ENCODE data around the gene TCEANC. TPM values are rescaled to one million over a fixed set of nuclear protein-coding genes. Genes with fewer than 3 reads are reported as not detected.

TCEANC gene
- total RNA-seq, 1 donor, result 3.9 TPM

DNA sequence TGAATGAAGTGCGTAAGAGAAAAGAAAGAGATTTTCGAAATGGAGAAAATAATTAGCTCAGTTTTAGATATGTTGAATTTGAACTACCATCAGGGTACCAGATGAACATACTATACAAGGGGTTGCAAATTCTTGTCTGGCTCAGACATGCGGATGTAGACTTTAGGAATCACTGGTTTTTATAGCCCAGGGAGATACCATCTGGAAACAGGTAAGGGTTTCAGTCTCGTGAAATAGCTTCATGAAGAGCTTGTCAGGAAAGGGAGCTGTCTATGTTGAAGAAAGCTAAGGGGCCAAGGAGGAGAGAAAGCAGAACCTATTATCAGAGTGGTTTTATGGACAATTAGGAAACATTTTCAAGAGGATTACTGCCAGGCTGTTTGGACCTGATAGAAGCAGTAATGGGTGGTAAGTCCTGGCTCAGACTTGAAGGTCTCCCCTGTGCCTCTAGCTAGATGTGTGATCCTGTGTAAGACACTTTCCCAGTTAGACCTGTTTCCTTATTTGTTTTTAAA lies 42.7 kb downstream of the TCEANC start:
- H3K4me3 ChIP-seq (ENCODE audit: low read depth, low read length), result no peak overlapping the region
- no peak for DNase-seq (ENCODE audit: low read depth)
- TF ChIP-seq, protein P1, sequence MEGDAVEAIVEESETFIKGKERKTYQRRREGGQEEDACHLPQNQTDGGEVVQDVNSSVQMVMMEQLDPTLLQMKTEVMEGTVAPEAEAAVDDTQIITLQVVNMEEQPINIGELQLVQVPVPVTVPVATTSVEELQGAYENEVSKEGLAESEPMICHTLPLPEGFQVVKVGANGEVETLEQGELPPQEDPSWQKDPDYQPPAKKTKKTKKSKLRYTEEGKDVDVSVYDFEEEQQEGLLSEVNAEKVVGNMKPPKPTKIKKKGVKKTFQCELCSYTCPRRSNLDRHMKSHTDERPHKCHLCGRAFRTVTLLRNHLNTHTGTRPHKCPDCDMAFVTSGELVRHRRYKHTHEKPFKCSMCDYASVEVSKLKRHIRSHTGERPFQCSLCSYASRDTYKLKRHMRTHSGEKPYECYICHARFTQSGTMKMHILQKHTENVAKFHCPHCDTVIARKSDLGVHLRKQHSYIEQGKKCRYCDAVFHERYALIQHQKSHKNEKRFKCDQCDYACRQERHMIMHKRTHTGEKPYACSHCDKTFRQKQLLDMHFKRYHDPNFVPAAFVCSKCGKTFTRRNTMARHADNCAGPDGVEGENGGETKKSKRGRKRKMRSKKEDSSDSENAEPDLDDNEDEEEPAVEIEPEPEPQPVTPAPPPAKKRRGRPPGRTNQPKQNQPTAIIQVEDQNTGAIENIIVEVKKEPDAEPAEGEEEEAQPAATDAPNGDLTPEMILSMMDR (IDR thresholded peaks at IDR 0.05; ENCODE audit: insufficient read depth, low read length), result no peak

DNA sequence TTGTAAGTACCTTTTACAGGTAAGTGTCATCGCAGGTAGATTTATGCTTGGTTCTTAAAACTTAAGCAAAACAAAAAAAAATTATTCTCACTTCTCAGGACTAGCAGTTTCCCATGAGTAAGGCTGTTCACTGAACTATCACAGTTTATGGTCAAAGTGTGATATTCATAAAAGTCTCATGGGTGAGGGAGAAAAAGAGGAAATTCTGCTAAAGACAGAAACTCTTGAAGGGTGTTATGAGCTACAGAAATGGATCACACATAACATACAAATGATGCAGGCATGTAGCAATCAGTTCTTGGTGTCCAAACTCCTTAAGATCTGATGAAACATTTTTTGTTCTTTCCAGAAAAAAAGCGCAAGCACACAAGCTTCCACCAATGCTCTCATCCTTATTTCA lies 44.5 kb downstream of the TCEANC start:
- TF ChIP-seq, protein P1 (IDR thresholded peaks at IDR 0.05; ENCODE audit: insufficient read depth, low read length), result no peak
- peak; percentile 19 for DNase-seq (ENCODE audit: low read depth)

DNA sequence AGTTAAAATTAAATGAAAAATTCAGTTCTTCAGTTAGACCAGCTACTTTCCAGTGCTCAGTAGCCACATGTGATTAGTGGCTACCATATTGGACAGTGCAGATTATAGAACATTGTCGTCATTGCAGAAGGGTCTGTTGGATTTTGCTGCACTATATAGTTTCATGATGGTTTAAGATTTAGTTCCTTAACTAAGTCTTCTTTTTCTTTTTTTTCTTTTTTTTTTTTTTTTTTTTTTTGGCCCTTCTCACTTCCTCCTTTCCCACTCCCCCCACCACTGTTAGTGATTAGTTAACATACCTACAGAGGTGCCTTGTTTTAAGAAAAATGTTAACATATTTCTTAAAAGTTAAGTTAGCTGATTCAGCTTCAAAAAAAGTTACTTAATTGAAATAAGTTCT lies 45.0 kb downstream of the TCEANC start:
- no peak for DNase-seq (ENCODE audit: low read depth)
- H3K4me3 ChIP-seq (ENCODE audit: low read depth, low read length), result no peak overlapping the region
- TF ChIP-seq, protein P1 (IDR thresholded peaks at IDR 0.05; ENCODE audit: insufficient read depth, low read length), result no peak

More for the DNA sequence above, 44.5 kb downstream of the TCEANC start:
- no peak overlapping the region for H3K4me3 ChIP-seq (ENCODE audit: low read depth, low read length)

DNA sequence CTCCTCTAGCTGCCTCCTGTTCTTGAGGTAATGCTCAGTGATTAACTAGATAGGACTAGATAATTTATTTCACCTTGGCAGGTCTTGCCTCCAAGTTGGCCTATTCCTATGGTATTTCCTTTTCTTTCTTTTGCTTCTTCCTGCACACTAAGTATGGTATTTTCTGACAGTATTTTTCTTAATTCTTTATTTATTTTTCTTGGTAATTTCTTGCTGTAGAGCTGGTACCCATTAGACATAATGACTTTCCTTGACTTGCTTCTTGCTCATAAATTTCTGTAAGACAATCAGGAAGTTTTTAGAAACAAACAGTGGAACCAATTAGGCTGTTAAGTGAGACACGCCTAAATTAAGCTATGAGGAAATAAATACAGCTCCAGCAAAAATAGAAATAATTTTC lies 45.5 kb downstream of the TCEANC start:
- no peak overlapping the region for H3K4me3 ChIP-seq (ENCODE audit: low read depth, low read length)
- DNase-seq (ENCODE audit: low read depth), result no peak
- TF ChIP-seq, protein P1 (IDR thresholded peaks at IDR 0.05; ENCODE audit: insufficient read depth, low read length), result no peak

DNA sequence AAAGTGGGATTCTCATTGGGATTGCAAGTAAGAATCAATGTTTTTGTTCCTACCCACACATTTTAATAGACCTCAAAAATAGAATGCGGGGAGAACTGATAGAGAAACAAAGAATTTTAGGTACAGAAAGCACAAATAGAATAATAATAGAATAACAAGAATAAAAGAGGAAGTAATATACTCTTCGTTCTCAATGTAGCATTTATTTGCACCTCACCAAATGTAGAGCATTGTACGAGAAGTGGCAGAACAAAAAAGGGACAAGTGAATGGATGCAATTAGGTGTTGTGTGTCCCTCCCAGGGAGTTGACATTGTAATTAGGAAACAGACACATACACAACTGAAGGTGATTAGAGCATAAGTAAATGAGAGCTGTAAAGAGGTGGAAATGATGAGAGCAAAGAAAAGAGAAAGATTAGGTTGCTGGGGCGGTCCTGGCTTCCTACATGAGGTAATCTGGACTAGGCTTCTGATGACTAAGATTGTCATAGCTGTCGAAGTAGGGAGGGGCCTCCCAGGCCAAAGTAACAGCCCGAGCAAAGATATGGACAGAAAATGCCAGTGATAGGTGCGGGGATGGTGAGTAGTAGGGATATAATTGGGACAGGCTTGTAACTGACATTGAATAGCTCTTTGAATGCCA lies 46.4 kb downstream of the TCEANC start:
- no peak overlapping the region for H3K4me3 ChIP-seq (ENCODE audit: low read depth, low read length)
- peak; percentile 20 for DNase-seq (ENCODE audit: low read depth)
- TF ChIP-seq, protein P1 (IDR thresholded peaks at IDR 0.05; ENCODE audit: insufficient read depth, low read length), result no peak

DNA sequence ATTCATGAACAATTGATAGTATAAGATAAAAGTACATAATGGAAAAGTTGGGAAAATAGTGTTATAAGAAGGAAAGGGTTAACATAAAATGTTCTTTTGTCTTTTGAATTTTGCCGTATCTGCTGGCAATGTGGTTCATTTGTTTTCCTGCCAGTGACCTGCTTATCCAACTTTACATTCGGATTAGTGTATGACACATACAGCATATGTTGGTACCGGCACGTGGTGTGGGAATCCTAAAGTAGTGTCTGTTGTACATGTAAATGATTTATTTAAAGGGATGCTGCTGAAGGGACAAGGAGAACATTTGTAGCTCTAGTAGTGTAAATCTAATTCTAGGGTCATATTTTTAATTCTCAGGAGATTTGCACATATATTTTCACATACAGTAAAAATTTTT lies 47.4 kb downstream of the TCEANC start:
- no peak for DNase-seq (ENCODE audit: low read depth)

More for the DNA sequence above, 47.4 kb downstream of the TCEANC start:
- TF ChIP-seq, protein P1 (IDR thresholded peaks at IDR 0.05; ENCODE audit: insufficient read depth, low read length), result no peak
- H3K4me3 ChIP-seq (ENCODE audit: low read depth, low read length), result no peak overlapping the region
